Measurements from ENCODE around the gene ACBD5.

GRCh38 chr10:27258838-27259812 is 18.5 kb upstream of the ACBD5 start:
- TF ChIP-seq CTCF (IDR thresholded peaks at IDR 0.05): no peak
- no peak for TF ChIP-seq POLR2A (IDR thresholded peaks at IDR 0.05)
